Stimulated activated CD8-positive, alpha-beta memory T cell treated with anti-CD3 and anti-CD28 coated beads, Interleukin-12 subunit alpha, Interleukin-12 subunit beta, amount 100 ng/mL, for 4 hours (primary cell): ENCODE measurements around the gene WFDC8.

Experiments used
- DNase-seq: peaks from one replicate; pipeline ENCODE4 v3.0.0-alpha.2; 2020; ENCODE audit warnings: low read depth

WFDC8 gene

DNA sequence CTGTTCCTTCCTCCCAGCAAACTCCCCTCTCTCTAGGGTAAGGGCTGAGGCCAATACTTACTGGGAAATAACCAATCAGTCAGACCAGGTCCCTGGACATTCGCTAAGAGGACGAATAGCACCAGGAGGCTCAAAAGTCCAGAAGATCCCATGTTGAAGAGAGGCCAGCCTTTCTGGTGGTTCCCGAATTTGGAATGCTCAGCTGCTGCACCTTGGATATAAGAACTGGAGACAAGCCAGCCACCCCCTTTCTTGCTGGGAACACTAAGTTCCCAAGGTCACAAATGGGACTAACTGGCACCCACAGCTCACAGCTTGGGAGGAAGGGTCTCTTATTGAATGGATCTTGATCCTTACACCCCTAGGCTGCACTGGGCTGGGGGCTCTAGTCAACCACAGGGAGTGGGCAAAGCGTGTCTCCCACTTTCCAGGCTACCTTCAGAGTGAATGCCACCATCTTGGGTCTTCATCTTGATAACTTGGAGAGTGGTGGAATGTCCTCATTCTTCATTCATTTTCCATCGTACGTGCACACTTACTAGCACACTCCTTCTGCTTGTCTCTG, 31.8 kb downstream of the WFDC8 start, which contains the start of gene EPPIN:
Gene EPPIN (minus strand): TSS at position 196 of the 565 bp plus-strand sequence. CDS start 44 bp downstream, at position 152.
- DNase-seq, result no peak

GRCh38 chr20:45545754-45546453, 33.2 kb downstream of the WFDC8 start:
- DNase-seq, result no peak

- no peak for DNase-seq
These were observed 33.7 kb downstream of the WFDC8 start for GRCh38 chr20:45545351-45545750.

DNA sequence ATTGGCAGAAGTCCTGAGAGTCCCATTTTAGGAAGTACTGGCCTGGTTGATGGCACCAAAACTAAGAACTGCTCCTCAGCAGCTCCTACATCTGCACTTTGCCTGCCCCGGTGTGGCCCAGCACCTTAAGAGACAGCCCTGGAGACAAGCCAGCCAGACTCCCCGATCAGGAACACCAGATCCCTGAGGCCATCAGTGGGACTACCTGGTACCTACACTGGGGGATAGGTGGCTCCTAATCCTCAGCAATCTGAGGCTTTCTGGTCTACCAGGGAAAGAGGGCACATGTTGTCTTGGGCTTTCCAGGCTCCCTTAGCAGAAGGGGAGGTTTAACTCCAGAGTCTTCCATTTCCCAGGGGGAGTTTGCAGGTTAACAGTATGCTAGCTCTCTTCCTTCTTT, 39.7 kb downstream of the WFDC8 start, which contains the start of gene WFDC6:
Gene WFDC6 (minus strand): TSS at position 101 of the 400 bp plus-strand sequence. CDS start 75 bp downstream, at position 26.
- DNase-seq, result no peak

DNA sequence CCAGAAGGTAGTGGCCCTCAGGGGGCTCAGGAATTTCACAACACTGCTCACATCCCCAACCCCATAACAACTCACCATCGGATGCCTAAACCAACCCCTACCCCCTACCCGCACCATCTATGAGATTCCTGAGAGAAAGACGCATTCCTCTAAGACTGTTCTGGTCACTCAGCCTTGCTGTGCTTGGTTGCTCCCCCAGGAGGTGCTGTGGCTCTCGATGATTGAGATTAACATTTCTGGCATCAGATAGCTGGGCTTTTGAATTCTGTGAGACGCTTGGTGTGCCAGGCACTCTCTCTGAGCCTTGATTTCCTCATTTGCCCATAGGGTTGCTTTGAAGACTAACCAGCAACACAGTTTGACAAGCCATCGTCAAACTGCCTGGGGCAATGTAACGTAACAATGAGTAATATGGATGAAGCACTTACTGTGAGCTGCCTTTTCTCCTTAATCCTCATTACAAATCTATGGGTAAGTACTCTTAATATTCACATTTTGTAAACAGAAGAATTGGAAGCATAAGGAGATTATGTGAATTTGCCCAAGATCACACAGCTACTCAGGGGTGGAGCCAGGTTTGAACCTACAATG, 40.8 kb downstream of the WFDC8 start:
- no peak for DNase-seq

- DNase-seq, result no peak
These were observed 51.8 kb downstream of the WFDC8 start for GRCh38 chr20:45527294-45527693.

- DNase-seq, result no peak
These were observed 55.3 kb downstream of the WFDC8 start for GRCh38 chr20:45523821-45524220.

DNA sequence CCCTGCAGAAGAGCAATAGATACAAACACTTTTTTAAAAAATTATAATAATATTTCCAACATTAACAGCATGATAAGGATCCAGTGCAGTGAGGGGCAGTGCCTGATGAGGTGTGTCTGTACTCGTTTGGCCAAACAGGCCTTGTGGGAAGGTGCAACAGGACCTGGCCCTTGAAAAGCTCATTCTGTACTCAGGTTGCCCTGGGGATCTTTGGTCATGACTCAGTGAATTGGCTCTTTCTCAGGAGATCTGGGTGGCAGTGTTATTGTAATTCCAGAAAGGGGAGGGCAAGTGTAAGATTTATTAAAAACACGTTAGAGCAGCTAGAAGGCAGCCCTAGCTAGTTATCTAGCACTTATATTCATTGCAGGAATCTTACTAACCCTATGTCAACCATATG, 60.8 kb downstream of the WFDC8 start:
- no peak for DNase-seq

GRCh38 chr20:45515147-45515913, 63.8 kb downstream of the WFDC8 start, which contains the start of gene SPINT3:
Gene SPINT3 (minus strand): TSS chr20:45515622. CDS start chr20:45515608, 14 bp downstream.
- DNase-seq, result no peak

- no peak for DNase-seq
These were observed 68.7 kb downstream of the WFDC8 start for GRCh38 chr20:45510242-45510862.

- DNase-seq, result no peak
These were observed 70.0 kb downstream of the WFDC8 start for GRCh38 chr20:45509091-45509490.

DNA sequence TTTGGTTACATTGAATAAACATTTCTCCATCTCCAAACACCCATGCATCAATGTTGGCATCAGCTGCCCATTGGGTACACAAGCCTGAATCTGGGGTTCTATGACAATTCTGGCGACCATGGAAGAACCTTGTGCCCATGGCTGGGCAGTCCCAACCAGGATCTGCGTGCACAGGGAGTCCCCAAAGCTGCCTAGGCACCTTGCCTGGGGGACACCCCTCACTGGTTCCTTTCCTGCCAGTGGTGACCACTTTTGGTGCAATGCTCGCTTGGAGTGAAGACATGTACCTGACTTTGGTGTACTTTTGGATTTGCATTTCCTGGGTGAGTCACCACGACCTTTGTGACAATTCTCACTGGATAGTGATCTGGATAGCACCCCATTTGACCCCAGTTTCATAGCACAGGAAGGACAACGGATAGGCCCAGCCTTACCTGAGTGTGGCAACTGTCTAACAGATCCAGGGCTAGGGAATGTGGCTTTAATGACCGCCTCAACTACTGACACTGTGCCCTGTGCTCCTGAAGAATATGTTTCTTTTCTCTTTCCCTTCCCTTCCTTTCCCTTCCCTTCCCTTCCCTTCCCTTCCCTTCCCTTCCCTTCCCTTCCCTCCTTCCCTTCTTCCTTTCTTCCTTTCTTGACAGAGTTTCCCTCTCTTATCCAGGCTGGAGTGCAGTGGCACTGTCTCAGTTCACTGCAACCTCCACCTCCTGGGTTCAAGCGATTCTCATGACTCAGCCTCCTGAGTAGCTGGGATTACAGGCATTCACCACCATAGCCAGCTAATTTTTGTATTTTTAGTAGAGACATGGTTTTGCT, 70.8 kb downstream of the WFDC8 start:
- no peak for DNase-seq

DNA sequence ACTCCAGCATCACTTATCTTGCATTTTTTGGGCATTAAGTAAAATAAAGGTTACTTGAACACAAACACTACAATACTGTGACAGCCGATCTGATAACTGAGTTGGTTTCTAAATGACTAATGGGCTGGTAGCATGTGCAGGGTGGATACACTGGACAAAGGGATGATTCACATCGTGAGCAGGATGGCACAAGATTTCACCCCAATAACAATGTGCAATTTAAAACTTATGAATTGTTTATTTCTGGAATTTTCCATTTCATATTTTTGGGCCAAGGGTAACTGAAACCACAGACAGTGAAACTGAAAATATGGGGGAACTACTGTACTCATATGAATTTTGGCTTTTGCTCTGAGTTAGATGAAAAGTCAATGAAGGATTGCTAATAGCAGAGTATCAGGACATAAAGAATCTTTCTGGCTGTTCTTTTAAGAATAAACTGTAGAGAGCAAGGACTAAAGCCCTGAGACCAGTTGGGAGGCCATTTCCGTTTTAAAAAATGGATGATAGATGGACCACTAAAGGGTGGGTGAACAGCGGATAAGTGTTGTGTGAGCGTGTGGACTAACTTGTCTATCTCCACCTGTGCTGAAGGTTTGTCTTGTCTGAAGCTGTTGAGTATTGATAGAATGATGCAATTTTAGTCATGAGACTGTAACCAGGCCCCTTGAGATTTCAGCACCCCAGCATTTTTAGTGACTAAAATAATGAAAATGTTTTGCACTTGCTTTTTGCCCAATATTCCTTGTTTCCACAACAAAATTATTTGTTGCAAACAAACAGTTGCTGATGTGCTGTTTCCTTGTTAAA, 71.9 kb downstream of the WFDC8 start:
- DNase-seq, result no peak

- DNase-seq, result no peak
These were observed 72.7 kb downstream of the WFDC8 start for GRCh38 chr20:45506398-45506797.

DNA sequence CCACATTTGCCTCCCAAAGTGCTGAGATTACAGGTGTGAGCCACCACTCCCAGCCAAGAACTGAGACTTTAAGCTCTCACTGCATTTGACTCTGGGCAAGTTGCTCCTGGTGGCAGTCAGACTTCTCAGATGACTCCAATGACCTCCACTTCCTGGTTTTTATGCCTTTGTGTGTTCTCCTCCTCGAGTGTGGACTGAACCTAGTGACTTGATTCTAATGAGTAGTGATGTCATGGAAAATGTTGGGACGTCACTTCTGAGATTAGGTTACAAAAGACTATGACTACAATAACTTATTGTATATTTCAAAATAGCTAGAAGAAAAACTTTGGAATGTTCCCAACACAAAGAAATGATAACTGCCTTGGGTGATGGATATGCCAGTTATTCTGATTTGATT, 75.7 kb downstream of the WFDC8 start:
- DNase-seq, result no peak

GRCh38 chr20:45502561-45502960, 76.5 kb downstream of the WFDC8 start:
- no peak for DNase-seq
